ENCODE data around the gene NR1H3. TPM values are rescaled to one million over a fixed set of nuclear protein-coding genes. Genes with fewer than 3 reads are reported as not detected.

NR1H3 gene
- total and polyA plus RNA-seq, 10 of the 15 experiments (the other 5 are each of a cell fraction or from before 2014, with no cell fraction given), result 2.6 to 8.9 (median 4.5) TPM

DNA sequence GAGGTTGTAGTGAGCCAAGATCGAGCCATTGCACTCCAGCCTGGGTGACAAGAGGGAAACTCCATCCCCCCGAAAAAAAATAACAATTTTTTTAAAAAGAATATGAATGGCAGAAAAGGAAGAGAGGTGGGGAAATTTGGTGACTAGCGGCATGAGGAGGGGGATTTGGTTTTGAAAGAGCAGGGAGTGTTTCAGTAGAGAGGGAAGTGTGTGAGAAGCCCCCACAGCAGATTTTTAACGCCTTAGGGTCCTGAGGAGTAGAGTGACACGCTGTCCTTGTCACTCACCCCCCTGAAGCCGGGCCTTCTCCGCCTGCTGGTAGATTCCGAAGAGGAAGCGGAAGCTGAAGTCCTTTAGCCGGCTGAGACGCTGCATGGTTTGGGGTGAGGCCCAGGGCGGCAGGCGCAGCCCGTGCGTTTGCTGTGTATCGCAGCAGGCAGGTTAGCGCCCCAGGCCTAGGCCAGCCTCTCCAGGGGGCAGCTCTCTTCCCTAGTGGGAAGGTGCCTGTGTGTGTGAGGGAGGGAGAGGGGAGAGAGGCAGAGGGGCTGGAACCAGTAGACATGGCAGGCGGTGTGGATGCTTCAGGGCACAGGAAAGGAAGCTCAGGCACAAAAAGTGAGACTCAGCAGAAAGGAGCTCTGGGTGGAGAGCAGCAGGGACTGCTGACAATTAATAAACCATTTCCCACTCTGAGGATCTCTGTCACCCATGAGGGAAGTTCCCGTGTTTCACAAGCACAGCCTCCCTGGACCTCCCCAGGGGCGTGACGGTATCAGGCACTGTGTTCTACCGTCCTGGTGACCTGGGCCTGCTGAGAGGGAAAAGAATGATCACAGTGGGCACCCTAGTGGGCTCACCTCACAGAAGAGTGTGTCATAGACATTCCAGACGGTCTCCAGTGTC is 13.1 kb upstream of the NR1H3 start:
- BruUV-seq (replicated peaks), result no TSS peak
- TF ChIP-seq, protein P1, sequence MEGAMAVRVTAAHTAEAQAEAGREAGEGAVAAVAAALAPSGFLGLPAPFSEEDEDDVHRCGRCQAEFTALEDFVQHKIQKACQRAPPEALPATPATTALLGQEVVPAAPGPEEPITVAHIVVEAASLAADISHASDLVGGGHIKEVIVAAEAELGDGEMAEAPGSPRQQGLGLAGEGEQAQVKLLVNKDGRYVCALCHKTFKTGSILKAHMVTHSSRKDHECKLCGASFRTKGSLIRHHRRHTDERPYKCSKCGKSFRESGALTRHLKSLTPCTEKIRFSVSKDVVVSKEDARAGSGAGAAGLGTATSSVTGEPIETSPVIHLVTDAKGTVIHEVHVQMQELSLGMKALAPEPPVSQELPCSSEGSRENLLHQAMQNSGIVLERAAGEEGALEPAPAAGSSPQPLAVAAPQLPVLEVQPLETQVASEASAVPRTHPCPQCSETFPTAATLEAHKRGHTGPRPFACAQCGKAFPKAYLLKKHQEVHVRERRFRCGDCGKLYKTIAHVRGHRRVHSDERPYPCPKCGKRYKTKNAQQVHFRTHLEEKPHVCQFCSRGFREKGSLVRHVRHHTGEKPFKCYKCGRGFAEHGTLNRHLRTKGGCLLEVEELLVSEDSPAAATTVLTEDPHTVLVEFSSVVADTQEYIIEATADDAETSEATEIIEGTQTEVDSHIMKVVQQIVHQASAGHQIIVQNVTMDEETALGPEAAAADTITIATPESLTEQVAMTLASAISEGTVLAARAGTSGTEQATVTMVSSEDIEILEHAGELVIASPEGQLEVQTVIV (IDR thresholded peaks at IDR 0.05; ENCODE audit: borderline replicate concordance, partially characterized antibody), result no peak
- TF ChIP-seq EP300 (IDR thresholded peaks at IDR 0.05; ENCODE audit: borderline replicate concordance in 1 of 2, control insufficient read depth in 1 of 2, low read depth in 2 of 2, low read length in 2 of 2) (no peak), KDM1A (IDR thresholded peaks at IDR 0.05; ENCODE audit: borderline replicate concordance) (no peak), SREBF2 (IDR thresholded peaks at IDR 0.05; ENCODE audit: low read length) (no peak), YBX1 (IDR thresholded peaks at IDR 0.05) (no peak), PAX5 (IDR thresholded peaks at IDR 0.05; ENCODE audit: borderline replicate concordance, low read depth, low read length) (no peak), GATAD2B (conservative IDR thresholded peaks at IDR 0.05; ENCODE audit: low read depth) (no peak)
- TF ChIP-seq, protein P2, sequence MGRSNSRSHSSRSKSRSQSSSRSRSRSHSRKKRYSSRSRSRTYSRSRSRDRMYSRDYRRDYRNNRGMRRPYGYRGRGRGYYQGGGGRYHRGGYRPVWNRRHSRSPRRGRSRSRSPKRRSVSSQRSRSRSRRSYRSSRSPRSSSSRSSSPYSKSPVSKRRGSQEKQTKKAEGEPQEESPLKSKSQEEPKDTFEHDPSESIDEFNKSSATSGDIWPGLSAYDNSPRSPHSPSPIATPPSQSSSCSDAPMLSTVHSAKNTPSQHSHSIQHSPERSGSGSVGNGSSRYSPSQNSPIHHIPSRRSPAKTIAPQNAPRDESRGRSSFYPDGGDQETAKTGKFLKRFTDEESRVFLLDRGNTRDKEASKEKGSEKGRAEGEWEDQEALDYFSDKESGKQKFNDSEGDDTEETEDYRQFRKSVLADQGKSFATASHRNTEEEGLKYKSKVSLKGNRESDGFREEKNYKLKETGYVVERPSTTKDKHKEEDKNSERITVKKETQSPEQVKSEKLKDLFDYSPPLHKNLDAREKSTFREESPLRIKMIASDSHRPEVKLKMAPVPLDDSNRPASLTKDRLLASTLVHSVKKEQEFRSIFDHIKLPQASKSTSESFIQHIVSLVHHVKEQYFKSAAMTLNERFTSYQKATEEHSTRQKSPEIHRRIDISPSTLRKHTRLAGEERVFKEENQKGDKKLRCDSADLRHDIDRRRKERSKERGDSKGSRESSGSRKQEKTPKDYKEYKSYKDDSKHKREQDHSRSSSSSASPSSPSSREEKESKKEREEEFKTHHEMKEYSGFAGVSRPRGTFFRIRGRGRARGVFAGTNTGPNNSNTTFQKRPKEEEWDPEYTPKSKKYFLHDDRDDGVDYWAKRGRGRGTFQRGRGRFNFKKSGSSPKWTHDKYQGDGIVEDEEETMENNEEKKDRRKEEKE (IDR thresholded peaks at IDR 0.05), result no peak
- TF ChIP-seq, protein P3, sequence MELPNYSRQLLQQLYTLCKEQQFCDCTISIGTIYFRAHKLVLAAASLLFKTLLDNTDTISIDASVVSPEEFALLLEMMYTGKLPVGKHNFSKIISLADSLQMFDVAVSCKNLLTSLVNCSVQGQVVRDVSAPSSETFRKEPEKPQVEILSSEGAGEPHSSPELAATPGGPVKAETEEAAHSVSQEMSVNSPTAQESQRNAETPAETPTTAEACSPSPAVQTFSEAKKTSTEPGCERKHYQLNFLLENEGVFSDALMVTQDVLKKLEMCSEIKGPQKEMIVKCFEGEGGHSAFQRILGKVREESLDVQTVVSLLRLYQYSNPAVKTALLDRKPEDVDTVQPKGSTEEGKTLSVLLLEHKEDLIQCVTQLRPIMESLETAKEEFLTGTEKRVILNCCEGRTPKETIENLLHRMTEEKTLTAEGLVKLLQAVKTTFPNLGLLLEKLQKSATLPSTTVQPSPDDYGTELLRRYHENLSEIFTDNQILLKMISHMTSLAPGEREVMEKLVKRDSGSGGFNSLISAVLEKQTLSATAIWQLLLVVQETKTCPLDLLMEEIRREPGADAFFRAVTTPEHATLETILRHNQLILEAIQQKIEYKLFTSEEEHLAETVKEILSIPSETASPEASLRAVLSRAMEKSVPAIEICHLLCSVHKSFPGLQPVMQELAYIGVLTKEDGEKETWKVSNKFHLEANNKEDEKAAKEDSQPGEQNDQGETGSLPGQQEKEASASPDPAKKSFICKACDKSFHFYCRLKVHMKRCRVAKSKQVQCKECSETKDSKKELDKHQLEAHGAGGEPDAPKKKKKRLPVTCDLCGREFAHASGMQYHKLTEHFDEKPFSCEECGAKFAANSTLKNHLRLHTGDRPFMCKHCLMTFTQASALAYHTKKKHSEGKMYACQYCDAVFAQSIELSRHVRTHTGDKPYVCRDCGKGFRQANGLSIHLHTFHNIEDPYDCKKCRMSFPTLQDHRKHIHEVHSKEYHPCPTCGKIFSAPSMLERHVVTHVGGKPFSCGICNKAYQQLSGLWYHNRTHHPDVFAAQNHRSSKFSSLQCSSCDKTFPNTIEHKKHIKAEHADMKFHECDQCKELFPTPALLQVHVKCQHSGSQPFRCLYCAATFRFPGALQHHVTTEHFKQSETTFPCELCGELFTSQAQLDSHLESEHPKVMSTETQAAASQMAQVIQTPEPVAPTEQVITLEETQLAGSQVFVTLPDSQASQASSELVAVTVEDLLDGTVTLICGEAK (IDR thresholded peaks at IDR 0.05; ENCODE audit: borderline replicate concordance), result no peak
- WGBS (ENCODE audit: insufficient coverage, insufficient replicate concordance, low lambda C conversion rate, missing lambda C conversion rate), result 88% methylated on average over 23 of the region's 23 CpGs
- FAIRE-seq (no peak), ATAC-seq (no peak), DNase-seq (ENCODE audit: low read depth, low spot score) (no peak)
- H3K4me2 ChIP-seq (ENCODE audit: control insufficient read depth, insufficient read depth), result no peak overlapping the region
- H3K9me3 ChIP-seq (replicated peaks; ENCODE audit: control insufficient read depth, insufficient read depth, low read length), result no peaks in the 10 kb centered on the region
- H3K4me1 ChIP-seq (ENCODE audit: control insufficient read depth, insufficient read depth, low read length), result peaks cover 8% of the 10 kb centered on the region
- no peak overlapping the region for H2AFZ ChIP-seq (ENCODE audit: control insufficient read depth, low read depth, low read length)
- in situ Hi-C loops (cut with MboI) (no loop called here), intact Hi-C loops (cut with micrococcal nuclease; ENCODE audit: unreplicated experiment) (no loop called here)
- H3K27ac ChIP-seq (ENCODE audit: control insufficient read depth, insufficient read depth), result no peak overlapping the region
- RAD21 ChIA-PET (ENCODE audit: unreplicated experiment), result no interaction called here
- H3K36me3 ChIP-seq (ENCODE audit: control insufficient read depth in 2 of 2, insufficient read depth in 2 of 2, low read length in 1 of 2), result peaks cover 8 to 13% of the 10 kb centered on the region in 2 experiments; a peak in 3 of 4 replicates
- H4K20me1 ChIP-seq (ENCODE audit: control insufficient read depth, insufficient read depth), result 0 out of 2 replicates have a peak, but pooled peaks cover 3% of the 10 kb centered on the region
- H3K27me3 ChIP-seq (replicated peaks in 1 of 2; ENCODE audit: control insufficient read depth in 2 of 2, insufficient read depth in 2 of 2, low read length in 1 of 2), result no peaks in the 10 kb centered on the region
- no peak overlapping the region for H3K4me3 ChIP-seq
- H3K9ac ChIP-seq (ENCODE audit: control insufficient read depth, insufficient read depth, low read length), result no peak overlapping the region
- peaks cover 24% of the 10 kb centered on the region for H3K79me2 ChIP-seq (ENCODE audit: control insufficient read depth, insufficient read depth, low read length)
- POLR2A ChIA-PET, result interaction anchor here (0.6 kb wide), 1 partner anchor 16 kb away, joined by 3 read pairs; no protein-coding TSS in a partner anchor
- CTCF ChIA-PET, result interaction anchor here (0.7 kb wide), 1 partner anchor 29 kb away, joined by 3 read pairs; no protein-coding TSS in a partner anchor
- SMC1A ChIA-PET (ENCODE audit: uncharacterized antibody, unreplicated experiment), result no interaction called here

Measured in GM12878 (cell line).